DMS153 treated with DMSO at 0.1 percent for 48 hours (cell line): ENCODE results near the gene USH1C.

Experiments
- DNase-seq: peaks from one replicate; lab custom pipeline; 2025; ENCODE audit not compliant: unreplicated experiment; lab: John Stamatoyannopoulos, UW

The USH1C gene

DNA sequence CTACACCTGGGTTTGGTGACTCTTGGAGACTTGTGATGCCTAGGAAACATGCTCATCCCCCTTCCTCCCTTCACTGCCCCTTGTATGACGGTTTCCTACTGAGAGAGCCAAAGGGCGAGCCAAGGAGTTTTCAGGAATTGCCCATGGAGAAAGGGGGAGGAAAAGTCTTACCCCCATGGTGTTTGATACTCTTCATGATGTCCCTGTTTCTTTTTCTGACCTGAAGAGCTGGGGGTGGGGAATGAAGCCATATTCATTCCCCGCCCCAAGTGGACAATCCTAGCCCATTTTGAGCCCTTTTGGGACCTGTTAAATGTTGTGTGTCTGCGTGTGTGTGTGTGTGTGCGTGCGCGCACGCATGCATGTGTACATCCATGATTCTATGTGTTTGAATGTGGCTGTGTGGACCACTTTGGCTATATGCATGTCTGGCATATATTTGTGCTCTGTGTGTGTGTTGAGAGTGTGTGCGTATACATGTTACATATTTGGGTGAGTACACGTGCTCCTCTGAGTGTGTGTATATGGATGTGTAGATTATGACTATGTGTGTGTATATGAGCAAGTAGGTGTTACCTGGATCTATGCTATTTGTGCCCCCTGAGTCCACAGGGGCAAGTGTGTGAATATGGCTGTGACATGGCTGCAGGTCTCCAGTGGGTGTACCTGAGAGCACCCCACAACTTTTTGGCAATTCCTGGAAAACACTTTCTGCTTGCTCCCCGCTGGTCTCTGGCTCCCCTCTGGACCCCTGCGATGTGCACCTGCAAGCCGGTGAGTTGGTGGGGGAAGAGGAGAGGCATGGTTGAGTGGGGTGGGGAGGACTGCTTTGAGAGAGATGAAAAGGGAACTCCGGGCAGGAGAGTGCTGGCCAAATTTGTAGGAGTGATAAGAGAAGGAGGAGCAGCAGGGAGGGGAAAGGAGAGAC, 27.5 kb upstream of the USH1C start:
- DNase-seq = no peak

DNA sequence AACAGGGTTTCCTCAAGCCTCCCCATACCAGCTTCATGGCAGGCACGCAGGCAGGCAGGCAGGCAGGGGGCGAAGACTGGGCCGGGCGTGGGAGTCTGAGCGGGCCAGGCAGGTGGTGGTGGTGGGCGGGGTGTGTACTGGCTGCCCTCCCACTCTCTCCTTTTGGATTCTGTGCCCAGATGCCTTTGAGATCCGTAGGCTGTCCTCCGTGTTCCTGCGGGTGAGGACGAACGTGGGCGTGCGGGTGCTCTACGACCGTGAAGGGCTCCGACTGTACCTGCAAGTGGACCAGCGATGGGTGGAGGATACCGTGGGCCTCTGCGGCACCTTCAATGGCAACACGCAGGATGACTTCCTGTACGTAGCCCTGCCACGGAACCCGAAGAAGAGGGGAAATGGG, 25.8 kb upstream of the USH1C start:
- no peak for DNase-seq

DNA sequence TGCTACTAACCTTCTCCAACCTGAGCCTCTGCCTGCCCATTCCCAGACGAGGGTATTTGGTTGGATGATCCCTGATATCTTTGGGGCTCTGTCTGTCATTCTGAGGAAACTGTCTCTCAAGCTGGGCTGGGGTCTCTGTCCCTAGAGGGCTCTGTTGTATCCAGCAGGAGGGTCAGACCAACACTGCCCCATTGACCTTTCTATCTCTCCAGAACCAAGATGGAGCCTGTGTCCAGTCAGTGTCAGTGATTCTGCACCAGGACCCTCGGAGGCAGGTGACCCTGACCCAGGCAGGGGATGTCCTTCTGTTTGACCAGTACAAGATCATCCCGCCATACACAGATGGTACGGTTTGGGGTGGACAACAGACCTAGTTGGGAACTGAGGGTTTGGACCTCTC, 24.7 kb upstream of the USH1C start:
- DNase-seq = no peak

DNA sequence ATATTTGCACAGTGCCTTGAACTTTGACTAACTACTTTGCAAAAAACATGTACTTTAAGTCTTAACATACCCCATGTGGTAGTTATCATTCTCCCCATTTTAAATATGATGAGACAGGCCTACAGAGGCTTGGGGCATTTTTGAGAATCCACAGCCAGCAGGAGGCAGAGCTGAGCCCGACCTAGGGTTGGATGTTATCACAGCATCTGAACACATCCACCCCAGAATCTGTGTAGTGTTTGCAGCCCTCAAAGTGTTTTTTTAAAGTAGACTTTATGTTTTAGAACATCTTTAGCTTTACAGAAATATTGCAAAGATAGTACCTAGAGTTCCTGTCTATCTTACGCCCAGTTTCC, 20.4 kb upstream of the USH1C start:
- DNase-seq = no peak

DNA sequence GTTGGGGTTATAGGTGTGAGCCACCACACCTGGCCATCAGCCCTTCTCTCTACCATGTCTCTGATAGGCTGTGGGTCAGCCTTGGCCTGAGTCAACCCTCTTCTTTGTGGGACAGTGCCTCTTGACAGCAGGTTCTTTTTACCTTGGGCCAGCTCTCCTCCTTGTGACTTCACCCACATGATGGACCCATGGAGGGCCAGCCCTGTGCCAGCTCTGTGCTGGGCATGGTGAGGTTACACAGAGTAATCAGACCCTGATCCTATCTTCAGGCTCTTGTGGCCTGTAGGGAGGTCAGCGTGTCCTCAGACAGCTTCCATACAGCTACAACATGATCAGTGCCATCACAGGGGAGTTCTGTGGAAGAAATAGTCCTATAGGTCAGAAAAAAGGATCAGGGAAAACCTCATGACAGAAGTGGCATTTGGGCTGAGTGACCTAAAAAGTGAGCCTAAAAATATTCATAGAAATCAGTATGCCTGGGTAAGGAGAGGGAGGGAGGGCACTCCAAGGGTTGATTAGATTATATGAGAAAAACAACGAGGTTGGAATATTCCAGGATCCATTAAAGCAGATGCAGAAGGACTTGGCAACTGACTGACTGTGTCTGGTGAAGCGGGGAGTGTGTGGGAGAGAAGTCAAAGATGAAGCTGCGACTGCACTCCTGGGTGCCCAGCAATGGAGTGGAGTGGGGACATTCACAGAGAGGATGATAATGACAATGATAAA, 19.9 kb upstream of the USH1C start:
- DNase-seq = no peak

DNA sequence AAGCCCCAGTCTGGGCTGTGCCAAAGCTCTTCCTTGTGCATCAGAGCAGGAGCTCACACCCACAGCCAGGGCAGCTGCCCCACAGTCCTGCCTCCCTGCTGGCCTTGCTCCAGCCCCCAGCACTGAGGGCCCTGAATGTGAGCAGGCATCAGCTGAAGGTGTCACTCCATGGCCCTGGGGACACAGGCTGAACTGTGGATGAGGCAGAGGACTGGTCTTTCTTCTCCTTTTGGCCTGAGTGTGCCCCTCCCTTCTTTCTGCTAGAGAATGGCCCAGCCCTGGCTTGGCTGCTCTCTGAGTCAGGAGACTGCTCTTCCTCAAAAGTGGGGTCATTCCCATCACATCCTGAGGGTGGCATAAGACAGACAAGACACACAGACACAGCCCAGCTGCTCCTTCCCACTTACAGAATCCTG, 19.0 kb upstream of the USH1C start:
- DNase-seq = no peak

DNA sequence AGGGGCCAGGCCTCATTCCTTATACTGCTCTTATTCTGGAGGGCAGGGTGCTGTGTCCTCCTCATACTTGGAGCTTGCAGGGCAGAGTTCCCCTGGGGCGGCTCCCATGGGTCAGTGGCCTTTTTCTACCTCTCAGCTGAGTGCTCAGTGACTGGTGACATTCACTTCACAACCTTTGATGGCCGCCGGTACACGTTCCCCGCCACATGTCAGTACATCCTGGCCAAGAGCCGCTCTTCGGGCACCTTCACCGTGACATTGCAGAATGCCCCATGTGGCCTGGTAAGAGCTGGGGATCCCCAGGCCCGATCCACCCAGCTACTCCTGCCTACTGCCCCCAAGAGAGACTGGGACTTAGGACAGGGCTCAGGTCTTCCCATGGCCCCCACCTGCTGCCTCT, 17.3 kb upstream of the USH1C start:
- DNase-seq = no peak

DNA sequence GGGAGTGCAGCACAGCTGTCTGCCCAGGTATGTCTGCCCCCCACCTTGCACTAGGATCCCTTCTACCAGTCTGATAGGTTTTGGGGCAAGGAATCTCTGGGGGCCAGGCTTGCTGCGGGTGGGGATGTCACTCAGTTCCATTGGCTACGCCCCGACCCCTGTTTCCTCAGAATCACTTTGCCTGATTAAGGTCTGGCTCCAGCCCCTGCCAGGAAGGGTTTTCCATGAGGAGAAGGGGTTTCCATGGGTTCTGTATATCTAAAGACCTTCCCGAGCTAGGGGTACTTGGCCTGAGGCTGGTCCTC, 16.8 kb upstream of the USH1C start:
- no peak for DNase-seq

DNA sequence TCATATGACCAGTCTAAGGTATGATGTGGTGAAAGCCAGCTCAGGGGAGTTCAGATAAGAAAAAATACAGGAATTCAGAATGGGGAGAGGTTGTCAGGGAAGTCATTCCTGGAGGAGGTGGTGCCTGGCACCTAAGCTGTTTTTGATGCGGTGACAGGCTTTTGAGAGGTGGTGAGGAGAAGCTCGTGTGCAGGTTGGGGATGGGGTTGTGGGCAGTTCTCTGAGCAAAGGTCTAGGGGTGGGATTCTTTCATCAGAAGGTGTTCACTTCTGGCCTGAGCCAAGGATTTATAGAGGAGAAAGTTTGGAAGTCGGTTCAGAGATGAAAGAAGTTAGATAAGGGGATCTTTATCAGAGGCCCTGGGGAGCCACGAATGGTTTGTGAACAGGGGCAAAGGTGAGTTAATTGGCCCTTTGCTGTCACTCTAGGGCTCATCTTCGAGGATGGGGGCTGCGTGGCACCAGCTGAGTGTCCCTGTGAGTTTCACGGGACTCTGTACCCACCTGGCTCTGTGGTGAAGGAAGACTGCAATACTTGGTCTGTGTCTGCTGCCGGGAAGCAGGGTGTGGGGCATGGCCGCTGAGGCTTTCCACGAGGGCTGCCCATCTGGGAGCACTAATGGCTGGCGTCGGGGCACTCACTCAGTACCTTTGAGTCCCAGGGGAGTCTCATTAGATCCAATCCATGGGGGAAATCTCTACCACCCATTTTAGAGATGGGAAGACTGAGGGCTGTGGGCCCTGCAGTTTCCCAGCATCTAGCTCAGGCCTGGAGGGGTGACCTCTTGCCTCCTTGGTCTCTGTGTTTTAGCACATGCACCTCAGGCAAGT, 16.3 kb upstream of the USH1C start:
- DNase-seq = no peak

DNA sequence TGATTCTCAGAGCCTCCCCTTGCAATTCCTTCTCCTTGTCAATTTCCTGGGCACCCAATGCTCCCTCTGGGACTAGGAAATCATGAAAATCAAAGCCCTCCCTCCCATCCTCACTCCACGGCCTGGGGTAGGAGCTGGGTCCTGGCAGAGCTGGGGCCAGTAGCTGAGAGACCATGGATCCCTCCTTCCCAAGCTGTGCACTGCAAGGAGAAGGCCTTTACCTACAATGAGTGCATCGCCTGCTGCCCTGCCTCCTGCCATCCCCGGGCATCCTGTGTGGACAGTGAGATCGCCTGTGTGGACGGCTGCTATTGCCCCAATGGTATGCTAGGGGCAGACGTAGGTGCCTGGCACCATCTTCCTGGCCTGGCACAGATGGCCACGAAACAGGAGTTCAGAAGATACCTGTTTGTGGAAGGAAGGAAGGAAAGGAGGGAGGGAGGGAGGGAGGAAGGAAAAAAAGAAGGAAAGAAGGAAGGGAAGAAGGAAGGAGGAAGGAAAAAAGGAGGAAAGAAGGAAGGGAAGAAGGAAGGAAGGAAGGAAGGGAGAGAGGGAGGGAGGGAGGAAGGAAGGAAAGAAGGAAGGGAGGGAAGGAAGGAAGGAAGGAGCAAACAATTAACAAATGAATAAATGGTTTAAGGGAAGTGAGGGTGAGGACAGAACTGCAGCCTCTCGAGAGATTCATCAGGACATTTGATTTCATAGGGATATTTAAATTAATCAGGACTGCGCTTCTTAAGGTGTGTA, 15.3 kb upstream of the USH1C start:
- no peak for DNase-seq

DNA sequence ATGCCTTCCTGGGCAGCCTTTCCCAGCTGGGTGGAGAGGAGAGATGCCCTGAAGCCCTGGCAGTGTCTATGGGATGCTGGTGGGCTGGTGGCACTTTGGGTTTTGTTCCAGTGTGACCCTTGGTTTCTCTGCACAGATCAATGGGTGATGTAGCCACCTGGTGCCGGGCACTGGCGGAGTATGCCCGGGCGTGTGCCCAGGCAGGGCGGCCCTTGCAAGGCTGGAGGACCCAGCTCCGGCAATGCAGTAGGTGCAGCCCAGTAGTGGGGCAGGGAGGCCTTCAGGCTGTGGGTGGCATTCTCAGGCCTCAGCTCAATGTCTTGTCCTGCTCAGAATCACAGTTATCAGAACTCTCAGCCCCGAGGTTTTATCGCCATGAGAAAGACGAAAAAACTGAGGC, 14.7 kb upstream of the USH1C start:
- DNase-seq = no peak

DNA sequence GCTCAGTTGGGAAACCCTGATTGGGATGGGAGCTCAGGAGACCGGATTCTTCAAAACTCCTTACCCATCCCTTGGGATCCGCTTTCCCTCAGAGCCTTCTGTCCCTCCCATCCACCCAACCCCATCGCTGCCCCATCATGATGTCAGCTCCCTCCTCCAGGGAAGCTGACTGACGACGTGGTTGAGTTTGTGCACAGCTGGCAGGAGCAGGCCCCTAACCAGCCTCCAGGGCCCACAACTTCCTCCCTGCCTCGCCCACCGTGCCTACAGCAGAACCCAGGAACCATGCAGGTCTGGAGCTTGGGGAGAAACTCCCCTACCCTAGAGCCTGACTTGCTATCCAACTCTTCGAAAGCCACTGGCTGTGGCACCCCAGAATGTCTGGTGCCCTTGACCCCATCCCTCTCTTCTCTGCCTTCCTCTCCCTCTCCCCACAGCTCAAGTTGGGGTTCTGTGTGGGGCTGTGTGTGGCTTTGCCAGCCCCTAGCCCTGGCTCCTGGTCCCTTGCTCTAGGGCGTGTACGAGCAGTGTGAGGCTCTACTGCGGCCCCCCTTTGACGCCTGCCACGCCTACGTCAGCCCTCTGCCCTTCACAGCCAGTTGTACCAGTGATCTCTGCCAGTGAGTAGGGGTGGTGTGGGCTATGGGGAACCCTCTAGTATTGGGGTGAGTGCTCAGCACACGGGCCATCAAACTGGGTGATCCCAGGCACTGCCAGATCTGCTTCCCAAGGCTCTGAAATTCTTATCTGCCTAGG, 14.0 kb upstream of the USH1C start:
- DNase-seq = no peak

DNA sequence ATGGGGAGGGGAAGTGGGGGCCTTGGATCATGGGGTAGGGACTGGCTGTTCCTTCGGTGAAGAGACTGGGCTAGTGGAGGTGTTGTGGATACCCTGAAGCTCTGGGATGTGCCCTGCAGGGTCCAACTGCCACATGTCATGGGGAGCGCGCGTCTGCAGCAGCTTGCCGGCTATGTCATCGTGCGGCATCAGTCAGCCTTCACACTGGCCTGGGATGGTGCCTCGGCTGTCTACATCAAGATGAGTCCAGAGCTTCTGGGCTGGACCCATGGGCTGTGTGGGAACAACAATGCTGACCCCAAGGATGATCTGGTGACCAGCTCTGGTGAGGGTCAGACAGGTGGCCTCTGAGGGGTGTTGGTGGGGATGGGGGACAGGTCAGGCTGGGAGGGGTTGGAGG, 12.8 kb upstream of the USH1C start:
- DNase-seq = no peak

DNA sequence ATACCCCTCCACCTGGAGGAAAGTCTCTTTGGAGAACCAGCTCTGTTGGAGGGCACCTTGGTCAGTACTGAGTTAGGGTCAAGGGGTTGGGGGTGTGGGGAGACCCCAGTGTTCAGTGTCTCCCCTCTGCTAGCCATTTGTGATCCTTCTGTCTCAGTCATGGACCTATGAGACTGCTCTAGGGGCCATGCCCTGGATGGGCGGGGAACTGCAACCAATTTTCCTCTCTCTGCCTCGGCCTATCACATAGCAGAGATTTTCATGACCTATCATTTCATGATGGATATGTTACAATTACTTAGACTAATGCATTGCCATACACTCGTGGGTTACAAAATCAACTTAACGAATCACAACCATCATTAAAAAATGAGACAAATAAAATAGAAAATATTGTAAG, 10.3 kb upstream of the USH1C start:
- DNase-seq = no peak

DNA sequence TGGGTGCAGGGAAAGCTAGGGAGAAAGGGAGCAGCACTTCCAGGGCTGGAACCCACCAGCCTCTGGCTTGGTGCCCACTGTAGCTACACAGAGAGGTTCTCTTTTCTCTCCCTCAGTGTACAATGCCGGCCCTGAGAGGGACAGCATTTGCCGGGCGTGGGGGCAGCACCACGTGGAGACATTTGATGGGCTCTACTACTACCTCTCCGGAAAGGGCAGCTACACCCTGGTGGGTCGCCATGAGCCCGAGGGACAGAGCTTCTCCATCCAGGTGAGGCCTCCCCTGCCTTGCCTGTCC, 9.0 kb upstream of the USH1C start:
- DNase-seq = no peak

DNA sequence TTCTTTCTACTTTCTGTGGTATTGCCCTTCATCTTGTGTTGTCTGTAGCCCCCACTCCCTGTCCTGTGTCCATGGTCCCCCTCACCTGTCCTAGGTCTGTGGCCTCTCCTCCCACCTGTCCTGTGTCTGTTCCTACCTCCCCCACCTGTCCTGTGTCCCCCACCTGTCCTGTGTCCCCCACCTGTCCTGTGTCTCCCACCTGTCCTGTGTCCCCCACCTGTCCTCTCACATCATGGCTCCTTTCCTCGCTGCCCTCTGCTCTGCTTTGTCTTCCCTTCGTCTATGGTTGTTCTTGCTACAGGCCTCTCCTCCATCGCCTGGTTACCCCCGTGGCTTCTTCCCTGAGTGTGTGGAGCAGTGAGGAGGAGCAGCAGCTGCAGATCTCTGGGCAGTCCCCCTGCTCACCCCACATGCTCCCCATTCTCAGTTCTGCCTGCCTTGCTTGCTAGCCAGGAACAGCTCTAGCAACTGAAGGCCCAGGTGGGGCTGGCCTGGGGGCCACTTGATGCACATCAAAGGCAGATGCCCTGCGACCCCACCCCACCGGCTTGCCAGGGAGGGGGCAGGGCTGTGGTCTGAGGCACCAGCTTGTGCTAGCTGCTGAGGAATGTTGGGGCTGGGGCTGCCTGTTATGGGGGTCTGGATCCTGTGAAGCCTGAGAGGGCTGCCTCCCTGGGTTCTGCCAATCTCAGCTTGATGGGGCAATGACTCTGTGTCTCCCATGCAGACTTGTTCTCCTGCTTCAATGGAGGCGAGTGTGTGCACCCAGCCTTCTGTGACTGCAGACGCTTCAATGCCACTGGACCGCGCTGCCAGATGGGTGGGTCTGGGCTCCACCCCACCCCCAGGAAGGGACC, 8.4 kb upstream of the USH1C start:
- no peak for DNase-seq

DNA sequence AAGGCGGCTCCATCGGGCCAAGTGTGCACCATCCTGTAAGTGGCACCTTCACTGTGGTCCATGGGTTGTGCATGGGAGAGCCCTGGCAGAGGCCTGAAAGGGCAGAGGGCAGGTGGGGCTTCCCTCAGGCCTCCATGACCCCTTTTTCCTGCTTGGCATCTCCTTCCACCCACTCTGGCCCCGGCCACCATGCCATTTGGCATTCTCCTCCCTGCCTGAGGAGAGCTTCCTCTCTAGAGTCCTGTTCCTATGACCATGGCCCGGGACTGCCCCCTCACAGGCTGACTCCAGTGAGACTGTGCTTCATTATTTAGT, 7.8 kb upstream of the USH1C start:
- DNase-seq = no peak

DNA sequence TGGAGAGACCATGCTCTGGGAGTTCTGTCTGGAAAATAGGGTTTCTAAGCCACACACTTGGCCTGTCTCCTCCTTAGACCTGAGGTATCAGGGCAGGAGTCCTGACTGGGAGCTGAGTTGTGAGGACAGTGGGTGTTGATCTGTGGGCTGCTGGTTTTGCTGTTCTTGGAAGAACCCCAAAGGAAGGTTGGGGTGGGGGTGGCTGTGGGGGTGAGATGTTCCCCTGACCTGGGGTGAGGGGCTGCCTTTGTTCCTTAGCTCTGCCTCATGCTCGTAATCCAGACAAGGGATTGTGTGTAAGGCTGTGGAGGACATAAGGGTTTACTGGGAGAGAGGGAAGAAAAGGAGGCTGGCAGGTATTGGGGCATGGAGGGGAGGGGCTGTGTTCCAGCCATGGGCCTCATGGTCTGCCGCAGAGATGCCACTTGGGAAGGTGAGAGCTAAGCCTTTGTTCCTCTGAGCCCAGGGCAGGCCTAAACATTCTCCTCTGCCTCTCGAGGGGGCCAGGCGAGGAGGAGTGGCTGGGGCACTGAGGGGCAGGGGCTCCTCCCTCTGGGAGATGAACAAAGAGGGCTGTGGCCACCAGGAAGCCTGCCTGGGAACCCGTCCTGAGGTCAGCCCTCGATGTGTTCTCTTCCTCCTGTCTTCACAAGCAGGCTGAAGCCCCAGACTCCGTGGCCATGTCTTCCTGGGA, 7.3 kb upstream of the USH1C start:
- DNase-seq = no peak
